ENCODE measurements around the gene PTTG2.

PTTG2 gene

GRCh38 chr4:37960679-37961450, 667 bp downstream of the PTTG2 start:
- H3K27ac ChIP-seq = no peak overlapping the region
- no peak for TF ChIP-seq CTCF (conservative IDR thresholded peaks at IDR 0.05)

- no peak for TF ChIP-seq CTCF (conservative IDR thresholded peaks at IDR 0.05)
- H3K27ac ChIP-seq = no peak overlapping the region
Measured at GRCh38 chr4:37964734-37965457, 4.7 kb downstream of the PTTG2 start.

GRCh38 chr4:37966044-37966443, 5.8 kb downstream of the PTTG2 start:
- H3K27ac ChIP-seq = no peak overlapping the region
- no peak for TF ChIP-seq CTCF (conservative IDR thresholded peaks at IDR 0.05)

- TF ChIP-seq CTCF (conservative IDR thresholded peaks at IDR 0.05) = no peak
- peak overlapping the region; percentile 45; the same call in 1 of the 2 replicates for H3K27ac ChIP-seq
Measured at GRCh38 chr4:37967736-37968135, 7.5 kb downstream of the PTTG2 start.

- H3K27ac ChIP-seq = peak overlapping the region; percentile 45; the same call in 1 of the 2 replicates
- TF ChIP-seq CTCF (conservative IDR thresholded peaks at IDR 0.05) = no peak
Measured at GRCh38 chr4:37968747-37969146, 8.5 kb downstream of the PTTG2 start.

GRCh38 chr4:37970702-37971101, 10.5 kb downstream of the PTTG2 start:
- no peak overlapping the region for H3K27ac ChIP-seq
- TF ChIP-seq CTCF (conservative IDR thresholded peaks at IDR 0.05) = peak; percentile 59

GRCh38 chr4:37971202-37971601, 11.0 kb downstream of the PTTG2 start:
- H3K27ac ChIP-seq = no peak overlapping the region
- TF ChIP-seq CTCF (conservative IDR thresholded peaks at IDR 0.05) = no peak
